ENCODE measurements around the gene ETF1. TPM values are rescaled to one million over a fixed set of nuclear protein-coding genes. Genes with fewer than 3 reads are reported as not detected.
"Not testable (repeated sequence)": the region's sequence is repeated elsewhere in the genome, so short reads cannot be mapped to it uniquely, and the experiment has no call there.

Gene ETF1
- total and polyA plus RNA-seq, 9 of the 15 experiments (the other 6 are each of a cell fraction or from before 2014, with no cell fraction given) = 53.7 to 209 (median 164) TPM

DNA sequence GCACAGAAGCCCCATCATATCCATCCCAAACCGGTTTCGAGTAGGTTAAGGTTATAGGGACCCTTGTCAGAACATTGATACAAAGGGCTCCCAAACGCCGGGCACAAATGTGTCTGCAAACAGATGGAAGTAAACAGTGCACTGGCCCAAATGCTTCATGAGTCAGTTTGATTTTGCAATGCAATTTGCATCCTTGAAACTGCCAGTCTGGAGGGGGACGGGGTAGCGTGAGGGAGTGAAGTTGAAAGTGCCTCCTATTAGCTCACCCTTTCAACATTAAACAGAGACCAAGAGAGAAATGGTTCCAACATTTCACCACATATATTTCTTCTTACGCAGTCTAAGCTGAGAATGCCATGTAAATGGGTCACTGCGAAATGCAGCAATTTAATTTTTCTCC is 35.6 kb downstream of the ETF1 start:
- H3K4me1 ChIP-seq (replicated peaks in 1 of 2; ENCODE audit: control insufficient read depth in 2 of 2, insufficient read depth in 2 of 2, low read length in 2 of 2); H3K27ac ChIP-seq (ENCODE audit: extremely low read depth, low read depth, low read length); ATAC-seq; H3K4me2 ChIP-seq (ENCODE audit: insufficient read depth, low read length); H3K9ac ChIP-seq (ENCODE audit: insufficient read depth in 1 of 2, low read depth in 2 of 2, low read length in 2 of 2); H3K27me3 ChIP-seq (ENCODE audit: control insufficient read depth in 2 of 2, insufficient read depth in 2 of 2, low read length in 2 of 2); DNase-seq (ENCODE audit: extremely low read depth in 1 of 4, low spot score in 3 of 4); intact Hi-C loops (cut with micrococcal nuclease); H3K79me2 ChIP-seq (ENCODE audit: control insufficient read depth, insufficient read depth, low read length); POLR2A ChIA-PET; H3K9me3 ChIP-seq (replicated peaks; ENCODE audit: control insufficient read depth, insufficient read depth, low read depth, low read length); H4K20me1 ChIP-seq (replicated peaks; ENCODE audit: control insufficient read depth, insufficient read depth, low read length); H2AFZ ChIP-seq (ENCODE audit: low read depth, low read length); CTCF ChIA-PET (ENCODE audit: low intra/inter-chr PET ratio); FAIRE-seq; H3K4me3 ChIP-seq; H3K9me1 ChIP-seq (ENCODE audit: control insufficient read depth, insufficient read depth, low read length); in situ Hi-C loops (cut with MboI): not testable (repeated sequence)
- TF ChIP-seq SUPT5H (IDR thresholded peaks at IDR 0.05) = 0 out of 2 replicates have a peak, but pooled peaks have one; percentile 10
- TSS peak; percentile 44 for BruUV-seq (replicated peaks)
- WGBS (ENCODE audit: insufficient coverage, low coverage, missing lambda C conversion rate) = 94% methylated on average over 8 of the region's 8 CpGs
- peaks cover 63% of the 10 kb centered on the region for H3K36me3 ChIP-seq (ENCODE audit: control insufficient read depth, insufficient read depth, low read length)

DNA sequence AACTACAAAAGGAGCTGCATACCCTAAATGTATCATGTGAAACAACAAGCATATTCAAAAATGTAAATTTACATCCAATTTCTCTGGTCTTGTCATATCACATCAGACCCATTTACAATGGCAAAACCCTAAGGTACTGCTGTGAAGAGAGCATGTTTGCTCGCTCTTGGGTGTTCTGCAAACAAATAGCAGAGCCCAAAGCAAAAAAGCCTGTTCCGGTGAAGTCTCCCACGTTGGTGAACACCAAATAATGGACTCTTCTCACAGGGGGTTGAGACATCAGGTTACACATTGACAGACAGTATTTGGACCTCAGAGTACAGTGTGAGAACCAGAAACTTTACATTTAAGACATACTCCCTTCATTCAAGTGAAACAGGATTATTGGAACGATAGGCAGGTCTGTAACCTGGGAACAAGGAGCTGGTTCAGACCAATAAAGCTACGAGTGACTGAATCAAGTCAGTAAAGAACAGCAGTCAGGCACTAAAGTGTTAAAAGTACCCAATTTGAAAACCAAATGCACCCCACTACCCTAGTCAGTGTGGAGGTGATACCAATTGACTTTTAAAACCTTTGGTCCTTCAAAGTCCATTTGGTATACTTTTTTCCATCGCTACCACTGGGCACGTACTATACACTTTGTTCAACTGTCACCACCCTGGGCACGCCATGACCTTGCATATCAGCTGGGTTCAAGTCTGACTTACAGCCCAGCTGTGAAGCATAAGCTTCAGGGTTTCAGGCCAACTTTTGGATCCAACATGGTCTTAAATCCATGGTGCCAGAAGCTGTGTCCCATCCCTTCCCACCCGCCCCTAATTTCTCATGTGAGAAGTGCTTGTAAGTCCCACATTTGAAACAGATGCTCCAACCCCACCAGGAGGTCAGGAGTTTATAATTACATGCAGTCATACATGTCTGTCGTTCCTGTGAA is 36.4 kb downstream of the ETF1 start:
- no peak overlapping the region for H3K9ac ChIP-seq (ENCODE audit: insufficient read depth in 1 of 2, low read depth in 2 of 2, low read length in 2 of 2)
- ChIA-PET POLR2A (interaction anchor here (0.7 to 5.2 kb wide), 2 partner anchors 23 to 42 kb away, joined by 4 to 46 read pairs; partner anchors contain the start of gene EGR1), CTCF (ENCODE audit: low intra/inter-chr PET ratio) (interaction anchor here (0.7 to 1.1 kb wide), 2 partner anchors 43 to 57 kb away, joined by 3 read pairs; no protein-coding TSS in a partner anchor)
- H3K9me3 ChIP-seq (replicated peaks; ENCODE audit: control insufficient read depth, insufficient read depth, low read depth, low read length) = no peaks in the 10 kb centered on the region
- H3K36me3 ChIP-seq (ENCODE audit: control insufficient read depth, insufficient read depth, low read length) = peaks cover 56% of the 10 kb centered on the region
- intact Hi-C loops (cut with micrococcal nuclease) (no loop called here), in situ Hi-C loops (cut with MboI) (no loop called here)
- no peaks in the 10 kb centered on the region for H3K9me1 ChIP-seq (ENCODE audit: control insufficient read depth, insufficient read depth, low read length)
- TSS peak; percentile 2 for BruUV-seq (replicated peaks)
- H3K4me1 ChIP-seq (replicated peaks in 1 of 2; ENCODE audit: control insufficient read depth in 2 of 2, insufficient read depth in 2 of 2, low read length in 2 of 2) = peaks cover 0 to 2% of the 10 kb centered on the region in 2 experiments; a peak in 1 of 5 replicates
- no peak for DNase-seq (ENCODE audit: extremely low read depth in 1 of 4, low spot score in 3 of 4)
- WGBS (ENCODE audit: insufficient coverage, low coverage, missing lambda C conversion rate) = 78% methylated on average over 10 of the region's 10 CpGs
- H3K4me3 ChIP-seq = no peak overlapping the region
- no peaks in the 10 kb centered on the region for H3K79me2 ChIP-seq (ENCODE audit: control insufficient read depth, insufficient read depth, low read length)
- no peak for FAIRE-seq
- H2AFZ ChIP-seq (ENCODE audit: low read depth, low read length) = no peak overlapping the region
- TF ChIP-seq POLR2B (IDR thresholded peaks at IDR 0.05; ENCODE audit: low read depth, partially characterized antibody) (peak; percentile 36), POLR2AphosphoS5 (IDR thresholded peaks at IDR 0.05; ENCODE audit: control insufficient read depth, insufficient read depth, low read depth, low read length) (peak; percentile 49; the same call in 1 of the 2 replicates), ADNP (tag; IDR thresholded peaks at IDR 0.05) (no peak), CBFB (CRISPR knock-in tag; IDR thresholded peaks at IDR 0.05) (no peak), HDAC8 (tag; IDR thresholded peaks at IDR 0.05) (no peak), MBD2 (IDR thresholded peaks at IDR 0.05; ENCODE audit: borderline replicate concordance, low read depth) (no peak), ZNF57 (CRISPR knock-in tag; IDR thresholded peaks at IDR 0.05) (no peak)
- TF ChIP-seq, protein P1, sequence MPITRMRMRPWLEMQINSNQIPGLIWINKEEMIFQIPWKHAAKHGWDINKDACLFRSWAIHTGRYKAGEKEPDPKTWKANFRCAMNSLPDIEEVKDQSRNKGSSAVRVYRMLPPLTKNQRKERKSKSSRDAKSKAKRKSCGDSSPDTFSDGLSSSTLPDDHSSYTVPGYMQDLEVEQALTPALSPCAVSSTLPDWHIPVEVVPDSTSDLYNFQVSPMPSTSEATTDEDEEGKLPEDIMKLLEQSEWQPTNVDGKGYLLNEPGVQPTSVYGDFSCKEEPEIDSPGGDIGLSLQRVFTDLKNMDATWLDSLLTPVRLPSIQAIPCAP (CRISPR knock-in tag; IDR thresholded peaks at IDR 0.05; ENCODE audit: borderline replicate concordance) = no peak
- H4K20me1 ChIP-seq (replicated peaks; ENCODE audit: control insufficient read depth, insufficient read depth, low read length) = no peaks in the 10 kb centered on the region; the same call in 1 of the 2 replicates
- ATAC-seq = no peak
- H3K27me3 ChIP-seq (ENCODE audit: control insufficient read depth in 2 of 2, insufficient read depth in 2 of 2, low read length in 2 of 2) = no peaks in the 10 kb centered on the region
- no peak overlapping the region for H3K4me2 ChIP-seq (ENCODE audit: insufficient read depth, low read length)
- H3K27ac ChIP-seq (ENCODE audit: extremely low read depth, low read depth, low read length) = no peak overlapping the region
